22Rv1 (cell line): ENCODE data around the gene SNX18.

Experiments used
- H3K27ac ChIP-seq: fragments of 450-650 bp; 2 replicates; pipeline ENCODE4 v1.5.1; 2017
- CTCF ChIP-seq: fragments of 450-650 bp; IDR thresholded peaks from 2 replicates; pipeline ENCODE4 v1.5.1; 2017; ENCODE audit warnings: mild to moderate bottlenecking
- ZFX ChIP-seq: fragments of 450-650 bp; IDR thresholded peaks from 2 replicates; pipeline ENCODE4 v1.6.1; 2017; ENCODE audit warnings: antibody characterized with exemption, borderline replicate concordance

The SNX18 gene

GRCh38 chr5:54552446-54552845 lies 34.9 kb downstream of the SNX18 start:
- no peak overlapping the region for H3K27ac ChIP-seq
- no peak for TF ChIP-seq ZFX
- TF ChIP-seq CTCF: no peak

DNA sequence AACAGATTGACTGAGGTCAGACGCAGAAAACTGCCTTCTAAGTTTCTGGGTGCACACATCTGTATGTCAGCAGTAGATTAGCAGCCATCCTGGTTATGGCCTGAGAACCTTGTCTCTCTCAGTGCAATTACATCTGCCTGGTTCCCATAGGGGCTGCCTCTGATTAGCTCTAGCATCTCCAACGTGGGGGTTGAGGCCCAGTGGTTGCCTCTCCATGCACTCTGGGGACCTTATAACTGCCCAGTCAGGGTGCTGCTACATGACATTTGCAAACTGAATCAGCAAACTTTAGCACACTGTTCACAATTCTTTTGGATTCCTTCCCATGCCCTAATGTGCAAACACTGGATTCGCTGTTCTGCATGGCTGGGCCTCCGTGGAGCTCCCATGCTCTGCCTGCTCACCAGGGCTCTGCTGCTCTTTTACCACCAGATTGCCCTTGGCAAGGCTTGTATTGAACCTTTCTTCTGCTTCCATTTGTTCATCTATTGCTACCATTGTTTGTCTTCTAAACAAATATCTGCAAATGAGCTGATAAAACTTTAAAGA lies 36.2 kb downstream of the SNX18 start:
- no peak for TF ChIP-seq CTCF
- no peak for TF ChIP-seq ZFX
- H3K27ac ChIP-seq: no peak overlapping the region

GRCh38 chr5:54556141-54556540 lies 38.6 kb downstream of the SNX18 start:
- TF ChIP-seq CTCF (no peak), ZFX (no peak)
- no peak overlapping the region for H3K27ac ChIP-seq

DNA sequence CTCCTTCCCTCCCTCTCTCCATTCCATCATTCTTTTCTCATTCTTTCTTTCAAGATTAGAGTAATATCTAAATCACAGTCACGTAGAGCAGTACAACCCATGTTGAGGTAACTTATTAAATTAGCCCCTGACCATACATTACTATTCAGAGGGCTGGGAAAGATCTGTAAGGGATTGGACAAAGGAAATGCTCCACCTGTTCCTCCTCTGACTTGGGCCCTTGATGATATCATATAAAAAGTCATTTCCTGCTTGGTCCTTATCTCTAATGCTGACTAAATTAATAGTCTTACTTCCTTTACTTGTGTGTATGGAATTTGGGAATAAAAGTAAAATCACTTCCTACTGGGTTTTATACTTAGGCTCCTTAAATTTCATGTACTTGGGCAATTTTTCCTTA lies 40.8 kb downstream of the SNX18 start:
- TF ChIP-seq CTCF (no peak), ZFX (no peak)
- H3K27ac ChIP-seq: no peak overlapping the region

- TF ChIP-seq ZFX (no peak), CTCF (no peak)
- no peak overlapping the region for H3K27ac ChIP-seq
Measured at GRCh38 chr5:54561651-54562050, 44.1 kb downstream of the SNX18 start.

DNA sequence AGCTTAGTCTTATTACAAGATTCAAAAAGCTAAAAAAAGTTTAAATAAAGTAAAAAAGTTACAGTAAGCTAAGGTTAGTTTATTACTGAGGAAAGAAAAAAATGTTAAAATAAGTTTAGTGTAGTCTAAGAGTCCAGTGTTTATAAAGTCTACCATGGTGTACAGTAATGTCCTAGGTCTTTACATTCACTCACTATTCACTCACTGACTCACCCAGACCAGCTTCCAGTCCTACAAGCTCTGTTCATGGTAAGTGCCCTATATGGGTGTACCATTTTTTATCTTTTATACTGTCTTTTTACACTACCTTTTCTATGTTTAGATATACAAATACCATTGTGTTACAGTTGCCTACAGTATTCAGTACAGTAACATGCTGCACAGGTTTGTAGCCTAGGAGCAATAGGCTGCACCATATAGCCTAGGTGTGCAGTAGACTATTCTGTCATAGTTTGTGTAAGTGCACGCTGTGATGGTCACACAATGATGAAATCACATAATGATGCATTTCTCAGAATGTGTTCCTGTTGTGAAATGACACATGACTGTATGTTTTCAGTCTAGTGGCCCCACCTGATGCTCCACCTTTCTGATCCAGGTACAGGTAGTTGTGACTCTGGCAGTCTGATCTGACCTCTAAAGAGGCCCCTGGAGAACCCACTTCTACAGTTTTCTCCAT lies 45.7 kb downstream of the SNX18 start:
- no peak for TF ChIP-seq CTCF
- TF ChIP-seq ZFX: no peak
- no peak overlapping the region for H3K27ac ChIP-seq

DNA sequence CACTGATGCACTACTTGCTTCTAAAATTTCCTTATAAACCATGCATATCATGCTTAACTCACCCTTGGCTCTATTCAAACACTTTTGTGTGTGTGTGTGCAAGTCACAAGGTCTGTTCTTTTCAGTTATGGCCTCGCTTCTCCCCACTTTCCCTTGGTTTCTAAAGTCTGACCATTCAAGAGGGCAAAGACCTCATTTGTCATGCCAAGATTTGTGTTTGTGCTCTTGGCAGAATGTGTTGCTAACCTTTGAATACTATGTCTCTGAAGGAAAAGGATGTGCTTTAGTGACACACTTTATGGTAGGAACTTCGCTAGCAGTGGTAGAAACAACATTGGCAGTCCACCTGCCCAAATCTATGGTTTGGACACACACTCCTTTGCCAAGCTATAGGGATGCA lies 50.4 kb downstream of the SNX18 start:
- no peak overlapping the region for H3K27ac ChIP-seq
- TF ChIP-seq ZFX (no peak), CTCF (no peak)
